HG03196 (cell line): ENCODE results near the gene HAUS8.
"Not testable (repeated sequence)": the region's sequence is repeated elsewhere in the genome, so short reads cannot be mapped to it uniquely, and the experiment has no call there.

Source experiments
- ATAC-seq: cut with Tn5 transposase; IDR thresholded peaks from one replicate; pipeline ENCODE4 v1.9.1; 2021; ENCODE audit not compliant: unreplicated experiment

The HAUS8 gene

GRCh38 chr19:17036640-17037039, 38.6 kb downstream of the HAUS8 start:
- ATAC-seq: no peak

- no peak for ATAC-seq
These were observed 39.3 kb downstream of the HAUS8 start for GRCh38 chr19:17035842-17036424.

GRCh38 chr19:17031741-17032140, 43.5 kb downstream of the HAUS8 start:
- no peak for ATAC-seq

GRCh38 chr19:17027535-17027975, 47.7 kb downstream of the HAUS8 start:
- ATAC-seq: no peak

- ATAC-seq: no peak
These were observed 48.3 kb downstream of the HAUS8 start, which contains the start of gene CPAMD8 for GRCh38 chr19:17026706-17027534. CPAMD8 (minus strand) TSS chr19:17026810; CDS start chr19:17026642, 168 bp downstream.

GRCh38 chr19:17025991-17026658, 49.1 kb downstream of the HAUS8 start:
- ATAC-seq: no peak

GRCh38 chr19:17025361-17025760, 49.9 kb downstream of the HAUS8 start:
- no peak for ATAC-seq

- not testable (repeated sequence) for ATAC-seq
These were observed 50.3 kb downstream of the HAUS8 start for GRCh38 chr19:17024941-17025340.

GRCh38 chr19:17023805-17024204, 51.4 kb downstream of the HAUS8 start:
- ATAC-seq: no peak

- no peak for ATAC-seq
These were observed 52.5 kb downstream of the HAUS8 start for GRCh38 chr19:17022738-17023137.

GRCh38 chr19:17021793-17022590, 53.3 kb downstream of the HAUS8 start:
- ATAC-seq: no peak

GRCh38 chr19:17021328-17021727, 53.9 kb downstream of the HAUS8 start:
- no peak for ATAC-seq

GRCh38 chr19:17020823-17021222, 54.4 kb downstream of the HAUS8 start:
- no peak for ATAC-seq

GRCh38 chr19:17020385-17020784, 54.9 kb downstream of the HAUS8 start:
- ATAC-seq: no peak

GRCh38 chr19:17014212-17014861, 60.9 kb downstream of the HAUS8 start:
- ATAC-seq: not testable (repeated sequence)

GRCh38 chr19:17011485-17011884, 63.8 kb downstream of the HAUS8 start:
- ATAC-seq: no peak

- no peak for ATAC-seq
These were observed 68.7 kb downstream of the HAUS8 start for GRCh38 chr19:17006579-17006978.

GRCh38 chr19:17005000-17005399, 70.3 kb downstream of the HAUS8 start:
- no peak for ATAC-seq

GRCh38 chr19:17004386-17004785, 70.9 kb downstream of the HAUS8 start:
- ATAC-seq: no peak

GRCh38 chr19:17002455-17002854, 72.8 kb downstream of the HAUS8 start:
- no peak for ATAC-seq
